GM12872 (cell line): ENCODE results near the gene SPIB.

Source experiments
- CTCF ChIP-seq: IDR thresholded peaks from 3 replicates; pipeline ENCODE4 v1.5.1; 2011; ENCODE audit warnings: low read depth, mild to moderate bottlenecking, low read length, moderate library complexity; ENCODE audit not compliant: insufficient read depth

SPIB gene

GRCh38 chr19:50457300-50457699 lies 38.6 kb downstream of the SPIB start:
- no peak for TF ChIP-seq CTCF

GRCh38 chr19:50458396-50459066 lies 39.8 kb downstream of the SPIB start:
- TF ChIP-seq CTCF, result no peak

- no peak for TF ChIP-seq CTCF
These were observed 40.3 kb downstream of the SPIB start for GRCh38 chr19:50459067-50459456.

GRCh38 chr19:50459638-50460037 lies 40.9 kb downstream of the SPIB start:
- TF ChIP-seq CTCF, result no peak

GRCh38 chr19:50460161-50460765 lies 41.5 kb downstream of the SPIB start:
- TF ChIP-seq CTCF, result peak; percentile 65

GRCh38 chr19:50461066-50461875 lies 42.5 kb downstream of the SPIB start:
- TF ChIP-seq CTCF, result peak; percentile 92

GRCh38 chr19:50462970-50463369 lies 44.2 kb downstream of the SPIB start:
- TF ChIP-seq CTCF, result no peak
